K562 (cell line): Measurements from ENCODE around the gene WDR46. TPM values are rescaled to one million over a fixed set of nuclear protein-coding genes. Genes with fewer than 3 reads are reported as not detected.

Experiments
- CREB5 ChIP-seq: fragments of 250-450 bp; sonication (Bioruptor Pico); IDR thresholded peaks from 2 replicates; pipeline ENCODE4 v1.5.0; 2020; ENCODE audit warnings: mild to moderate bottlenecking
- DLX4 ChIP-seq: fragments of 250-450 bp; sonication (Bioruptor Pico); IDR thresholded peaks from 2 replicates; pipeline ENCODE4 v1.6.1; 2021; ENCODE audit warnings: mild to moderate bottlenecking
- E4F1 ChIP-seq: fragments of 250-450 bp; sonication (Bioruptor Pico); IDR thresholded peaks from 2 replicates; pipeline ENCODE4 v1.5.0; 2021; ENCODE audit warnings: mild to moderate bottlenecking, borderline replicate concordance
- FOXK1 ChIP-seq: sonication (generic); formaldehyde crosslinking; IDR thresholded peaks from 2 replicates; pipeline ENCODE4 v1.8.0; 2022; ENCODE audit warnings: missing genetic modification reagents, mild to moderate bottlenecking, borderline replicate concordance
- GTF3C2 ChIP-seq: IDR thresholded peaks from 3 replicates; pipeline ENCODE4 v1.6.1; 2011; ENCODE audit warnings: borderline replicate concordance, mild to moderate bottlenecking, moderate library complexity; ENCODE audit not compliant: insufficient read length; ENCODE audit errors: extremely low read depth
- HDAC8 ChIP-seq: fragments of 450-650 bp; IDR thresholded peaks from 2 replicates; pipeline ENCODE4 v1.6.1; 2016; ENCODE audit warnings: mild to moderate bottlenecking, missing genetic modification characterization, moderate library complexity, missing compliant biosample characterization
- KDM2B ChIP-seq: fragments of 250-450 bp; sonication (Bioruptor Pico); IDR thresholded peaks from 2 replicates; pipeline ENCODE4 v1.8.0; 2021; ENCODE audit warnings: mild to moderate bottlenecking, moderate library complexity
- POLR3A ChIP-seq: IDR thresholded peaks from 2 replicates; pipeline ENCODE4 v1.6.1; 2011; ENCODE audit warnings: borderline replicate concordance, mild to moderate bottlenecking, moderate library complexity; ENCODE audit not compliant: insufficient read length, insufficient read depth; ENCODE audit errors: extremely low read depth
- PTRF ChIP-seq: fragments of 450-650 bp; IDR thresholded peaks from 2 replicates; pipeline ENCODE4 v1.6.1; 2016; ENCODE audit warnings: mild to moderate bottlenecking, missing genetic modification characterization, missing compliant biosample characterization
- SIN3A ChIP-seq, 2 experiments: fragments of 150-350 bp in 1 of 2; IDR thresholded peaks; 2 replicates each; pipeline ENCODE4 v1.6.1; 2011 to 2016; ENCODE audit warnings: borderline replicate concordance in 2 of 2, low read depth in 2 of 2, low read length in 2 of 2, mild to moderate bottlenecking in 2 of 2, moderate library complexity in 2 of 2; ENCODE audit not compliant: control insufficient read depth in 1 of 2
- SMAD3 ChIP-seq: fragments of 450-650 bp; formaldehyde crosslinking; conservative IDR thresholded peaks from 2 replicates; pipeline ENCODE4 v1.4.0; 2020; ENCODE audit warnings: mild to moderate bottlenecking
- SRSF9 ChIP-seq: fragments of 200-400 bp; formaldehyde crosslinking; IDR thresholded peaks from 2 replicates; pipeline ENCODE4 v1.6.1; 2017; ENCODE audit warnings: low read depth, low read length, borderline replicate concordance
- SUPT5H ChIP-seq: fragments of 450-650 bp; IDR thresholded peaks from 2 replicates; pipeline ENCODE4 v1.6.1; 2016
- TBL1XR1 ChIP-seq, 2 experiments: IDR thresholded peaks; 2 replicates each; pipeline ENCODE4 v1.6.1; 2012; ENCODE audit warnings: improper control_type of control experiment in 2 of 2, low read length in 2 of 2, mild to moderate bottlenecking in 1 of 2
- ZNF232 ChIP-seq: sonication (generic); formaldehyde crosslinking; IDR thresholded peaks from 2 replicates; pipeline ENCODE4 v1.8.0; 2022; ENCODE audit warnings: mild to moderate bottlenecking, missing genetic modification reagents
- ZNF75A ChIP-seq: fragments of 450-650 bp; formaldehyde crosslinking; IDR thresholded peaks from 2 replicates; pipeline ENCODE4 v1.4.0; 2020; ENCODE audit warnings: mild to moderate bottlenecking
- polyA plus RNA-seq, 8 experiments: library from polyadenylated mRNA; depleted of rRNA in 4 of 8; stranded (reverse) in 5 of 8; unstranded in 3 of 8; fragments of >200 nt; fragmentation: Nextera tagmentation in 2 of 8; fragmentation: Illumina TruSeq in 1 of 8; extraction: Ambion mirVana in 2 of 8; extraction: Trizol in 1 of 8; gene quantifications; 2 replicates each; pipeline versions ENCODE4 v1.2.1 to v1.2.3, GENCODE V29; 2011 to 2014; ENCODE audit warnings: inconsistent platforms in 1 of 8, missing spikeins in 1 of 8
- total RNA-seq, 7 experiments: library from RNA; depleted of rRNA in 6 of 7; stranded (reverse); fragments of >200 nt in 6 of 7; fragmentation: Illumina TruSeq in 2 of 7; extraction: Trizol in 2 of 7; gene quantifications; 2 replicates each; pipeline versions ENCODE4 v1.2.1 to v1.2.3, GENCODE V29; 2011 to 2021; ENCODE audit warnings: low replicate concordance in 1 of 7

The WDR46 gene
- total and polyA plus RNA-seq, 9 of the 15 experiments (the other 6 are each of a cell fraction or from before 2014, with no cell fraction given): 8.9 to 146 (median 93.1) TPM

GRCh38 chr6:33273924-33274902, 14.8 kb downstream of the WDR46 start (continued):
- TF ChIP-seq GTF3C2 (no peak), DLX4 (CRISPR knock-in tag) (no peak), SMAD3 (CRISPR knock-in tag) (no peak), CREB5 (CRISPR knock-in tag) (no peak), HDAC8 (no peak), PTRF (tag) (no peak), ZNF75A (CRISPR knock-in tag) (no peak), E4F1 (no peak), SRSF9 (no peak), SUPT5H (peak; percentile 64), ZNF232 (CRISPR knock-in tag) (no peak), KDM2B (CRISPR knock-in tag) (no peak), SIN3A (IDR thresholded peaks at IDR 0.05; ENCODE audit: borderline replicate concordance in 2 of 2, control insufficient read depth in 1 of 2, low read depth in 2 of 2, low read length in 2 of 2) (peak in 1 of 2 experiments; percentile 12; a peak in 1 of 4 replicates), FOXK1 (CRISPR knock-in tag) (0 out of 2 replicates have a peak, but pooled peaks have one; percentile 50), POLR3A (no peak), TBL1XR1 (IDR thresholded peaks at IDR 0.05; ENCODE audit: low read length in 2 of 2) (no peak)
